NCI-H82 (cell line): Measurements from ENCODE around the gene PLXNA4.

Experiments used
- DNase-seq: peaks from one replicate; lab custom pipeline; 2025; lab: John Stamatoyannopoulos, UW

The PLXNA4 gene

DNA sequence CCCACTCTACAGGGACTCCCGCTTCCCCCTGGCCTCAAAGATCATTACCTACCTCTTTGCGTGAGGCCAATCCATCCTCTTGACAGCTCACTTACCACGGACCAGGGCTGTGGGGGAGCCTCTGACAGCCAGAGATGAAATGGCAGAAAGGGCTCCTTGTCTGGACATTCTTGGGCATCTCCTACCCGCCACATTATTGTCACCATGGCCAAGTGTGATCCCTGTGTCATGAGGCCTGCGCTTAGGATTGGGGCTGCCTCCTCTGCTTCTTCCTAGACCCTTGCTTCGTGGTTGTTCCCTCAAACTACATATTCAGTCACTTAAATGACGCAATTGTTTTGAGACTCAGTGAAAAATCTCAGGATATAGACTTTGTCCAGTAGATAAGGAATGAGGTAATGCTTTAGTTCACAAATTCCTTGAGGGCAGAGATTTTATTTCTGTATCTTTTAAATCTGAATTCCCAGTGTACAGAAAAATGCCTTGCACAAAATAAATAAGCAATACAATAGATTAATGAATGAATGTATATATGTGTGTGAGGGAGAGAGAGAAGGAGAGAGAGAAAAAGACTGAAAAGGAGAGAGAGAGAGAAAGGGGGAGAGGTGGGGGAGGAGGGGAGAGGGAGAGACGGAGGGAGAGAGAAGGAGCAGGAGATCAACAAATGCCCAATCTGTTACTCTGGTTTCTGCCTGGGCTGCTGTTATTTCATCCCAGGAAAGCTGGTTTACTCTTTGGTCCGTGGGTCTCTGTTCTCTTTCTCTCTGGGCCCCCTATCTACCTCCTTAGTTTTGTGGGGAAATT, 159.0 kb downstream of the PLXNA4 start:
- DNase-seq: peak; percentile 6

DNA sequence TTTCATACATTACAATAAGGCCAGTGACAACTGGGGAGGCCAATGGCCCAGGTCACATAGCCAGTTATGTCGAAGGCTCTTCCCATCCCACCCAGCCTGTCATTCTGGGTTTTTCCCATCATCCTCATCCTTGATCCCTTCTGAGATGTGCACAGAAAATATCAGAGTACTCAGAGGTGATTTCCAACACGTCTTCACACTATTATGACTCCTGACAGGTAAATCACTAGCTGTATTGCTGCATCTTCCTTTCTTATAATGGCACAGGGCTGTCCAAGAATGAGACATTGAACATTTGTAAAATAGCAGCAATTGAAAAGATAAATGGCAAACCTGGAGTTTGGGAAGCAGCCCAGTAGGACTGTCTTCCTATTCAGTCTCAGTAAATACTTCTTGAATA, 159.9 kb downstream of the PLXNA4 start:
- DNase-seq: no peak

DNA sequence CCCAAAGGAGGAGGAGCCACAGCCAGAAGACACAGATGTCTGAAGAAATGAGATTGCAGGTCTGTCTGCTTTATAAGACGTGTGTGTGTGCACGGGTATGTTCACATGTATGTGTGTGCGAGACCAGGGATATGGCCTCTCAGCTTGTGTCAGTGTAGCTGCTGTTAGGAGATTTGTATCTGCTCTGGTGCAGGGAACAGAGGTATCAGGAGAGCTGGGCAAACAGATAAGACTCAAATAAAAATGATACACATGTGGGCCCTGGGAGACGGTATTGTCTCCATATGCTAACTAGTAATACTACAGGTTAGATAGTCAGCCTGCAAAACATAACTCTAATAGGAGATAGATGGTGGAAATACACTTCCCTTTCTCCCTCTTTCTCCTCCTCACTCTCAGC, 161.0 kb downstream of the PLXNA4 start:
- no peak for DNase-seq

DNA sequence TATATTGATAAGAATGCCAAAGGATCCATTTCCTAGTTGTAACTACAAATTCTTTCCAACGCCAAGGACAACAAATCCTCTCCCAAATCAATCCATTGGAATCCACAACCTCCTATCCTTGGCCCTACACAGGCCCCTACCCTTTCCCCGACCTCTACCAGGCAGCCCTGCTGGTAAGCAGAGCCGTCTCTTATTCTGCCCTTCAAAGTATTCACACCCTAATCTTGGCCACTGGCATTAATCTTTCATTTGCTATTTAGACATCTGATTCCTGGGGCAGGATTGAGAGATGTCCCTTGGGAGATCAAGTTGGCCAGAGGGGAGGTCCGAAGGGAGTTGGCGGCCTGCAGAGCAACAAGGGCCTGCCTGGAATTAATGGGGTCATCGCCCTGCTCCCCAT, 161.4 kb downstream of the PLXNA4 start:
- DNase-seq: peak; percentile 14

DNA sequence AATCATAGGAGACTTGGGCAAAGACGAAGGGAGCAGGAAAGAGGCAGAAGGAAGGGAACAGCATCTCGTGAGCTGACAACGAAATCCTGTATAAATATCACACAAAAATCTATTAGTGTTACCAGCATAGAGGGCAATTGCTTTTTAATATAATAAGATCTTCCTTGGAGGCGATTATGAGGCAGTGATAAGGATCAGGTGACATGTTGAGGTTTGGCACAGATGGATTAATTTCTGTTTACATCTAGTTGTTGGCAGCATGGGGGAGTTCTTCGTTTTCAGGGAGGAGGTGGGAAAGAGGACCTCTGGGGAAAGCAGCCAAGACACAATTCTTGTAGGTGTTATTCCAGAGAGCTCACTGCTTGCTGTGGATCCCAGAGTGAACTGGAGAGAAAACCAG, 163.8 kb downstream of the PLXNA4 start:
- peak; percentile 58 for DNase-seq

DNA sequence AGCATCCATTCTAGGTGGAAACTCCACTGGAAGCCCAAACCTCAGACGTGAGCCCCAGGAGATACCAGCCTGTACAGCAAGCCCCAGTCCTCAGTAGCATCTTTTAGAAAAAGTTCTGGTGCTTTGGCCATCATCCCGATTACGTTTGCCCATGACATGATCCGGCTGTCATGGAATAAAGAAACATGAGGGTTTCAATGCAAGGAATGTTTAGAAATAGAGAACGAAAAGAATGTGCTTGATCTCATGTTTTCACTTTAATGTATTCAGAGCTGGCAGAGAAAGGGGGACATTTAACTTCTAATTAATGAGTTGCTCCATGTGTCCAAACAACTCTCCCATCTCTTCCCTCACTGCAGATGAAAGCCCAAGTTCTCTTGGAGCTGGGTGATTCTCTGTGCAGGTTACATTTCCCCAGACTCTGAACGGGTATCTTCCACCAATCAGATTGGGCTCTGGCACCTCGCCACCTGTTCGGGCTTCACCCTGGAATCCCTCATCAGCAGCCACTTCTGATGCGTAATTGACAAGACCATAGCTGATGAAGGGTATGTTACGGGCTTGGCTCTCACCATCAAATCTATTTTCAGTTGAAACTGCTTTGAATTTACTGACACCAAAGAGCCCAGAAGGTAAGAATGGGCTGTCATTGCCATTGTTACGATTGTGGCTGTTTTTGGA, 165.3 kb downstream of the PLXNA4 start:
- DNase-seq: no peak

DNA sequence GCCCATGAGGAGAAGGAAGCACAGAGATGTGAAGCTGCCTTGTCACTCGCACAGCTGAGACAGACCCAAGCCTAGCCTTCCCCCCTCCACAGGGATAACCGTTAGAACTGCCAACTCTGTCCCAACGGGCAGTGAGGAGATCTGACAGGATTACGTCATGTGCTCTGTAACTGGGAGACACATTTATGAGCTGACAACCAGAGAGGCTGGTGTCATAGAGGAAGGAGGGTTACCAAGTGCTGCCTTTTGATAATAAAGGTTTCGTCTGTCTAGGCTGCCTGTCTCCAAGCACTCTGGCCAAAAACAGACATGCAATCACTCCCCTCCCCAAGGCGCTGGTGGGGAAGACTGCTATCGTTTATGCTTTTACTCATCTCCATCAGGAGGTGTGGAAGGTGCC, 165.9 kb downstream of the PLXNA4 start:
- DNase-seq: peak; percentile 16

DNA sequence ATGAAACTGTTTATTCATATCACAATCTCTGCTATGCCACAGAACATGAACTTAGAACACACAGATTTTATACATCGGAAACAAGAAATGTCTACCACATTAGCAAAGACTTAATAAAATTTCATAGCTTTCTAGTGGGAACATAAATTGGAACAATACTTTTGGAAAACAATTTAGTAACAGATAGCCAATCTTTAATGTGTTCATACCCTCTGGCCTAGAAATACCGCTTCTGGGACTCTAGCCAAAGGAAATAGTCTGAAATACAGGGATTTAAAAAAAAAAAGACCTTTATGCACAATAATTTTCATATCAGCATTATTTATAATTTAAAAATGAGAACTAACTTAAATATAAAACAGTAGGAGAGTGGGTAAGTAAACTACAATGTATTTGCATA, 168.5 kb downstream of the PLXNA4 start:
- no peak for DNase-seq

DNA sequence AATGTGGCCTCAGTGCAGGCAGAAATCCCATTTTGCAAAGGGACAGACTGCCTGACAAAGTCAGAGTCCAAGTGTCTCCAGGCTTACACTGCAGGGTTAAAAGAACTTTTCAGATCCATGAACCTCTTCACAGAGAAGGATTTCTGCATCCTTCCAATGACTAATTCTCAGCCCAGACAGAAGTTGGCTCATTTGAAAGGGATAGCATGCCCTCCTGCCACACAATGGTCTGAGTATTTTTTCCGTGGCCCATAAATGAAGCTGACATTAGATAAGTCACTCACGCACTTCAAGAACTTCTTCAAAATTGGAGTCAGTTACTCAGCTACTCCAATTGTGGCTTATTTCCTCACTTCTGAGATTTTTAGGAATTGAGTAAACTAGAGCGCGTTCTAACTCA, 170.2 kb downstream of the PLXNA4 start:
- no peak for DNase-seq

DNA sequence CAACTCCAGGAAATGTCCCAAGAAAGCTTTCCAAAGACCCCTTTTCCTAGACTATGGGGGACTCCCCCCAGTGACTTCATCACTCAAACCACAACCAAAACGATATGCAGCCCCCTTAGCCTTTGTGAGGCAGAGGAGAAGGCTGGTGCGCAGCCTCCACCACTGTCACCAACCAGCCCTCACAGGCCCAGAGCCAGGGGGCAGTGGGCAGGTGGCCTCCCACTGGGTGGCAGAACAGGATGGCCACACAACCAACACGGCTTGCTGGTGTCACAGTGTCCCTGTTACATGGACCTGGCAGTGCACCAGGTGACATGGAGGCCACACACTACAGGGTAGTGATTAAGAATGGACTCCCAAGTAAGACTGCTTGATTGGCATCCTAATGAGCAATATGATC, 172.0 kb downstream of the PLXNA4 start:
- DNase-seq: no peak

DNA sequence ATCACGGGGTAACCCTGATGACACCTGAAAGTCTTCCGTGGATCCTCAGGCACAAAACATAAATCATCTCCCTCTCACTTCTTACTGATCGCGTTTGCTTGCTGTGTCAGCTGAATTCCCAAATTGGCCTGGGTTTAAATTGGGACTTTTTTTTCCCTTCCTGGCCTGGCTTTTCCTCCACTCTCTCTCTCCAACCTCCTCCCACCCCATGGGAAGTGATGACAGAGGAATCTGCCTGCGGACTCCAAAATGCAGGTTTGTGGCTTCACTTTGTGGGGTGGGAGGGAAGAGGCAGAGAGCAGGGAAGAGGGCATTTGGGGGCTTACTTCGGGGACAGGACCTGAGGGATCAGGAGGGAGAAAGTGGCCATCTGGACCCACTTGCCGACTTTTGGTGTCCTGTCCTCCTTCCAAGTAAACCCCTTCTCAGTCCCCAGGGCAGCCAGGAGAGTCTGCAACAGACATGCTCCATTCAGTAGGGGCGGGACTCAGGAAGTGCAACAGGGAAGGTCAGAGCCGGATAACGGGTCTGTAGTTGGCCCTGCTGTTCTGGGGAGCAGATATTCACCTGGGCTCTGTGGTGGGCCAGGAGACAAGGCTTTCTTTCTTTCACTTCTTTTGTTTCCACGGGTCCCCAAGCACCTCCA, 172.7 kb downstream of the PLXNA4 start:
- DNase-seq: no peak

DNA sequence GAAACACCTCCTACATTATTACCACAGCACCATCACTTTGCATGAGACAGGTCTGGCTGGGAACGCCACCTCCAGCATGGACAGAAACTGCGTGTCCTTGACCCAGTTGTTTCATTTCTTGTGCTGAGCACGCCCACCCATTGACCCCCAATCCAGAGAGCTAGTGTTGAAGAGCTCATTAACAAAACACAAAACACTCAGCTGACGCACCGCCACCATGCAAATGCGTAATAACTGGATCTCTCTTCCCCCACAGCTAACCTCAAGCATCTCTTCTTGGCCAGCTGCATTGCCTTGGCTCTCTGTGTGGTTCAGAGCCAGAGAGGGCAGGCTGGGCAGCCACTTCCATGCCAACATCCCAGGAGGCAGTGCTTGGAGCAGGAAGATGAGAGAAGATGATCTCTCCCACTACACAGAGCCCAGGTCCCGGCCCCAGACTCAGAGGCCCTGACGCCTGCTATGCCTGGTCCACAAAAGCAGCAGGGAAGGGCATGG, 173.5 kb downstream of the PLXNA4 start:
- no peak for DNase-seq

DNA sequence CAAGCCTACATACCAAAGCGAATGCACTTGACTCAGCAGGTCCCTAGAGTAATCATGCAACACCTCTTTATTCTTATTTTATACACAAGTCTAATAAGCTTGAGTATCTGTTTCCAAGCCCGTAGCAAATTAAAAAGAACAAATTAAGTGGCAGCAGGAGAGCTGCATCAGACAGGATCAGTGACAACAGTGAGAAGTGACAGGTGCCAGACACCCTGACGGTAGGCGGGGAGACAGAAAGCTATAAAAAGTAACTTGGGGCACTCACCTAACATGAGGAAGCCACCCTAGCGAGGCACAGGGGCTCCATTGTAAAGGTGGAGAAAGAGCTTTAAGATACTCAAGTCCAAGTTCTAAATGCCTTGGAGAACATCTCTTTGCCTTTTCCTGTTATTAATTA, 174.2 kb downstream of the PLXNA4 start:
- peak; percentile 52 for DNase-seq

DNA sequence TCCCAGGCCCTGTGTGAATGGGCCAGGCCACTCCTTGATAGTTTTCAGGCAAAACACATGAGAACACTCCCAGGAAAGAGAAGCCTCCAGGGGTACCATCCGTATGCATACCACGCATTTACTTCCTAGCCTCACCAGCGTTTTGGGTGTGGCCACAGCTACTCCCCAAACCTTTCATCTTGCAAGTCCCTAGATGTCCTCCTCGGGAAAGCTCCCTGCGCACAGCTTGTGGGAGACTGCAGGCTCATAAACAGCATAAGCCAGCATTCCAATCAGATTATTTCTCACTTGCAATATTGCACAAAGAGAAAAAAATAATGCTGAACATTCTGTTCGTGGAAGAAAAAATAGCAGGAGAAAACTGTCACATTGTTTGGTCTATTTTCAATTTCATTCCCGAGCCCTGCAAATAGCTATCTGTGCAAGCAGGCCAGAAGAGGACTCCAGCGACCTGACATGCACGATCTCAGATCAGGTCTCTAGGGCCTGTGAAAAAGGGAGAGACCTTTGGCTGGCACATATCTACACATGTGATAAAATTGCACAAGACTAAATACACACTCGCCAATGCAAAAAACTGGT, 175.6 kb downstream of the PLXNA4 start:
- peak; percentile 8 for DNase-seq

DNA sequence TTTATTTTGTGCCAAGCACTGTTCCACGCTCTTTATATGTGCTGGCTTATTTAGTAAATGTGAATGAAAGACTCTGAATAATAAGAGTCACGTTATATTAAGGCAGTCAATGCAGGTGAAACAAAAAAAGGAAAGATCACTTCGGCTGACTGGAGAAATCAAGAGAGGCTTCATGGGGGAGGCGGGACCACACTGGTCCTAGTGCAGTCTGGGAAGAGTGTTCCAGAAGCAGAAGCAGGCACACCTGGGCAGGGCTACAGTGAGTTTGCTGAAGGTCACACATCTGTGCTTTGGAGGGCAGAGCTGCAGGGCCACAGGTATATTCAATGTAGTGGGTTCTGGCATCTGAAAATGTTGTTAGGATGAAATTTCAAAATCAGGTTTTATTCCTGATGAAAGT, 176.9 kb downstream of the PLXNA4 start:
- no peak for DNase-seq

DNA sequence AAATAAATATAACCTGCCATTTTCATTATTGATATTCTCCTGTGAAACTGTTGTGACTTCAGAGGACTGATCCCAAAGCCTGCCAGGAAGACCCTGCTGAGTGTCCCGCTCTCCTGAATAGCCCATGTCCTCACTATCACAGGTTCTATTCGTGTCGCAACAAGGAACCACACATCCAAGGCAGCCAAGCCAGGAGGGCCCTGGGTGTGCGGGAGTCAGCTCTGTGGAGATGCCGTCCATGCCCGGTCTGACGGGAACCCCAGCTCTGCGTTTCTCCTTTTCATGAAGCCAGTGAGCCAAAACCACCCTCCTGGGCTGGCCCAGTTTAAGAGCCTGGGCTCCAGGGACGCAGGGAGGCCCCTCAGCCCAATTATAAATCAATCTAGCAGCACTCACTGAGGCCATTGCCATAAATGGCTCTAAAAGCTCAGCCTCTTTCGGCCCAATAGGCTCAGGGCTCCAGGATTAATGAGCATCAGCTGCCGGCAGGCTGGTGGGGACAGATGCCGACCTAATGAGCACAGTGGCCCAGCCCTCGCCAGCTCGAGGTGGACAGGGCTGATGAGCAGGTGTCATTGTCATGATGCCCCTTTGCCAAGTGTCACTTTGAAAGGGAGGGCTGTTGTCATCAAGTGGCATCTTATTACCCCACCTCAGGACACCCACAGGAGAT, 177.9 kb downstream of the PLXNA4 start:
- DNase-seq: peak; percentile 95

DNA sequence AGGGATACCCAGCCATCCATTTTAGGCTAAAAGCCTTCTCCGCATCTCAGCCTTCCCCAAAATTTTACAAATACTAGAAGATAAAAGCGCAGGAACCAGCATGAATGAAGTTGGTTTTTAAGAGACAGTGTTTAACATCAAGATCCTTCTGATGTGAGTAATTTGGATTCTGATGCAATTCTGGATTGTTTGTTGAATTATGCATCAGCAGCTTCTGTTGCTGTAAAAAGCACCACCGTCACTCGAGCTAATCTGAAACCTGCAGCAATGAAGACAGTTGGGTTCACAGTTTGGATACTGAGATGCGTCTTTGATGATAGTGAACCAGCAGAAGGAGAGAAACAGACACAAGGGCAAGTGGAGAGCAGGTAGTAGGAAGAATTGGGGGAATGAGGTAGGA, 179.2 kb downstream of the PLXNA4 start:
- DNase-seq: no peak

DNA sequence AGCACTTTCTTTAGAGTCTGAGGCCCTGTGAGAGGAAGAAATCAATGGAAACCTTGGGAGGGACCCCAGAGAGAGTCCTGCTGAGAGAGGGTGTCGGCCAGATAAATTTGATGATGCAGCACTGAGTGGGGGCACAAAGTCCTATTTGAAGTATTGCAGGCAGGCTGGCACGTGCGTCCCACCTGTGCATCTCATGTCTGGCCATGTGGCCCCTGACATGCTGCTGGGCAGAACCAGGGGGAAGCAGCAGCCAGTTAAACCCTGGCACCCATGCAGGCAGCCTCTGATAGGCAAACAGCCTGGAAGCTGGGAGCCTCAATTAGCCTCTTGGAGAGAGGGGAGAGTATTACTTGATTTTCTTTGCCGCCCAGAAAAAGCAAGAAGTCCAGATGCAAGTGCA, 180.9 kb downstream of the PLXNA4 start:
- no peak for DNase-seq

DNA sequence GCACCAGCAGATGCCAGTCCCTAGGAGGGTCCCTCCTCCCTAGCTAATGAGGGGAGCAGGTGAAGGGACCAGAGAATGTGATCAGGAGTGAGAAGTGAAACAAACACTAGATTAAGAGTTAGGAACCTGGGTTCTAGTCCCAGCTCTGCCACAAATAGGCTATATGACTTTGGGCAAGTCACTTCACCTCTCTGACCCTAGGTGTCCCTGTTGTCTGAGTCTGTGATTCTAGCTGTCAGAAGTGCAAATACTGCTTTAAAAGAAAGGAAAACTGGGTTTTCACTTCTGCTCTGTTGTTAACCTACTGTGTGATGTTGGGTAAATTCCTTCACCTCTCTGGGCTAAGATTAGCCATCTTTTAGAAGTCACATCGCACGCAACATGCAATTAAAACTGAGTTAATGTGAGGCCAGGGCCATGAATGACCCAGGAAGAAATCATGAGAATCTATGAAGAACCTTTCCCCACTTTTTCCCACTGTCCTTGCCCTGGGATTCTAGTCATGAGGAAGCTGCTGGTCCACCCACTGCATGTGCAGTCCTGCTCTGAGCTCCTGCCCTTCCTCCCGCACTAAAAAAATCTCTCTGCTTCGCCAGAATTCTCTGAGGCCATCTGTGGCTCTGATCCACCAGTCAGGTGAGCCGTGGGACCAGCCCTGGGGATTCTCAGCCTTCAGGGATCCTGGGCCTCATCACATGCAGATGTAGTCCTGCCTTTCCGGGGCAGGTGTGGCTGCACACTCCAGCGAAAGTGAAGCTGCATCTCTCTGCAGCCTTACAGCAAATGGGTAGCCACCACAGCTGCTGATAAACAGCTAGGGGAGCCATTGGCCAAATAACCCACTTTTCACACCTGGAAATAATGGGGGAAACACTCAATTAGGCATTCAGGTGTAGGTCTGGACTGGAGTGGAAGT, 181.7 kb downstream of the PLXNA4 start:
- DNase-seq: peak; percentile 26

DNA sequence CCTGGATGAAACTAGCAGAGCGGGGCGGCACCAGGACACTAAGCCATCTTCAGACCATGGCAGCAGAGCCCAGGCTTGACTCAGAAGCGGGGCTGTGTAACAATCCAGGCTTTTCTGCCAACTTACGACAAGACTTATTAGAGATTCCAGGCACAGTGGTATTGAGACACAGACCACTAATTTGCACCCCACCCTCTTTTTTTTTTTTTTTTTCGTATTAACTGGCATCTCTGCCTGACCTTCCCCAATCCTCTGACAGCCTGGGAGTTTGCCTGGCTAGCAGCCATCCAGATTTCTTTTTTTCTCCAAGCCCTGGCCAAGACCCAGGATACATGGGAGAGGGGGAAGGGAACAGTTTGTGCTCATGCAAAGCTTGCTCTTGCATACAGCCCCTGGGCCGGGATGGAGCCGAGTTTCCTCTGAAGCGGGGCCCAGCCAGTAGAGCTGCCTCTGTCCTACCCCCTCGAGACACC, 182.4 kb downstream of the PLXNA4 start:
- peak; percentile 18 for DNase-seq

DNA sequence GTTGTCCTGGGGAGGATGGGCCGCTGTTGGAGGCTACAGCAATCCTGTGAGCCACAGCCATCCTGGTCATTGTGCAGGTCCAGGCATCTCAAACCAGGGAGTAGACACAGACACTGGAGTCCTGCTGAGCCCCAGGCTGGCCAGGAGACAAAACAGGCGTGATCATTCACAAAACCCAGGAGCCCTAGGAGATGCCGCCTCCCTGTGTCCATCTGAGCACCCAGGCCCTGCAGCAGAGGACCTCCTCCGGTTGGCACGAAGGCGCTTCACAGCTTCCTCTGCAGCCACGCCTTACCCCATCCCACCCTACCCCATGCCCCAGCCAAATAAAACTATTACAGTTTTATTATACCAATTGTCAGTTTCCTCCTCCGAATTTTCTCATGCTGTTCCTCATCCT, 183.6 kb downstream of the PLXNA4 start:
- no peak for DNase-seq
